ENCODE measurements around the gene CNN2.
A peak's percentile ranks its signal among the peaks of the same experiment; 100 is the strongest.

The CNN2 gene

GRCh38 chr19:1084024-1084868 is 57.8 kb downstream of the CNN2 start:
- no peak for DNase-seq

- no peak for DNase-seq
Observed at GRCh38 chr19:1085053-1085658, 58.7 kb downstream of the CNN2 start.

GRCh38 chr19:1085676-1086442 is 59.5 kb downstream of the CNN2 start:
- DNase-seq, result no peak

- no peak for DNase-seq
Observed at GRCh38 chr19:1086613-1087012, 60.2 kb downstream of the CNN2 start.

- DNase-seq, result peak; percentile 92
Observed at GRCh38 chr19:1087813-1088415, 61.5 kb downstream of the CNN2 start.

GRCh38 chr19:1088416-1089010 is 62.1 kb downstream of the CNN2 start:
- DNase-seq, result no peak

All from GF-D8 (cell line).